Keratinocyte (primary cell): Measurements from ENCODE around the gene NKX2-2. TPM values are rescaled to one million over a fixed set of nuclear protein-coding genes. Genes with fewer than 3 reads are reported as not detected.

Source experiments
- DNase-seq: peaks from one replicate; pipeline ENCODE4 v3.0.0-alpha.2; 2011; ENCODE audit warnings: low read depth, missing footprints, low spot score
- FAIRE-seq: peaks from 2 replicates; lab custom pipeline; 2011; peaks lifted over from hg19 to GRCh38; lab: Jason Lieb, UNC
- H2AFZ ChIP-seq: 2 replicates; pipeline ENCODE4 v1.6.0; 2012; ENCODE audit warnings: low read length, control low read depth, inconsistent platforms; ENCODE audit not compliant: control insufficient read depth
- H3K27ac ChIP-seq: 2 replicates; pipeline ENCODE4 v1.5.1; 2011; ENCODE audit warnings: low read length; ENCODE audit not compliant: control insufficient read depth, insufficient read depth
- H3K27me3 ChIP-seq: 3 replicates; pipeline ENCODE4 v1.6.0; 2011; ENCODE audit warnings: low read length; ENCODE audit not compliant: control insufficient read depth, insufficient read depth; ENCODE audit errors: extremely low read depth
- H3K36me3 ChIP-seq, 2 experiments: 2 replicates in 1 of 2; 3 replicates in 1 of 2; pipeline ENCODE4 v1.5.1; 2011; ENCODE audit warnings: low read length in 2 of 2, mild to moderate bottlenecking in 1 of 2; ENCODE audit not compliant: control insufficient read depth in 2 of 2, insufficient read depth in 2 of 2; ENCODE audit errors: extremely low read depth in 1 of 2
- H3K4me1 ChIP-seq: 3 replicates; pipeline ENCODE4 v1.5.1; 2011; ENCODE audit warnings: low read length; ENCODE audit not compliant: control insufficient read depth, insufficient read depth; ENCODE audit errors: extremely low read depth
- H3K4me2 ChIP-seq: 3 replicates; pipeline ENCODE4 v1.6.0; 2011; ENCODE audit warnings: low read depth, low read length; ENCODE audit not compliant: control insufficient read depth, insufficient read depth; ENCODE audit errors: extremely low read depth
- H3K4me3 ChIP-seq, 3 experiments: fragments of 200-600 bp in 1 of 3; sonication (generic) in 1 of 3; 2 replicates in 2 of 3; 3 replicates in 1 of 3; pipeline ENCODE4 v1.5.1; 2011 to 2016; ENCODE audit warnings: low read length in 3 of 3, mild to moderate bottlenecking in 3 of 3, control low read depth in 2 of 3, inconsistent platforms in 1 of 3, low read depth in 1 of 3, mixed read lengths in 1 of 3, mixed run types in 1 of 3, moderate library complexity in 1 of 3; ENCODE audit not compliant: control insufficient read depth in 2 of 3, insufficient read depth in 2 of 3; ENCODE audit errors: extremely low read depth in 1 of 3
- H3K79me2 ChIP-seq: 2 replicates; pipeline ENCODE4 v1.6.0; 2012; ENCODE audit warnings: low read length; ENCODE audit not compliant: control insufficient read depth, insufficient read depth
- H3K9ac ChIP-seq: 3 replicates; pipeline ENCODE4 v1.6.0; 2011; ENCODE audit warnings: low read length; ENCODE audit not compliant: control insufficient read depth, insufficient read depth; ENCODE audit errors: extremely low read depth
- H3K9me1 ChIP-seq: 3 replicates; pipeline ENCODE4 v1.6.0; 2011; ENCODE audit warnings: low read length; ENCODE audit not compliant: control insufficient read depth, insufficient read depth; ENCODE audit errors: extremely low read depth
- H3K9me3 ChIP-seq: 2 replicates; pipeline ENCODE4 v1.5.1; 2012; ENCODE audit warnings: low read depth, low read length; ENCODE audit not compliant: control insufficient read depth
- H4K20me1 ChIP-seq: 3 replicates; pipeline ENCODE4 v1.6.0; 2011; ENCODE audit warnings: low read length; ENCODE audit not compliant: control insufficient read depth, insufficient read depth; ENCODE audit errors: extremely low read depth
- CTCF ChIP-seq, 3 experiments: IDR thresholded peaks in 1 of 3; conservative IDR thresholded peaks in 1 of 3; optimal IDR thresholded peaks in 1 of 3; 2 replicates in 2 of 3; 3 replicates in 1 of 3; pipeline versions ENCODE3 to v1.5.1; 2011; ENCODE audit warnings: low read length in 3 of 3, mild to moderate bottlenecking in 3 of 3, moderate library complexity in 2 of 3, control low read depth in 1 of 3, inconsistent platforms in 1 of 3; ENCODE audit not compliant: insufficient read depth in 2 of 3; ENCODE audit errors: extremely low read depth in 1 of 3
- EZH2 ChIP-seq: IDR thresholded peaks from one replicate; pipeline ENCODE4 v1.6.1; 2012; ENCODE audit warnings: inconsistent platforms, mild to moderate bottlenecking, low read length, moderate library complexity
- dilution Hi-C: fragments of 300-500 bp; cut with MboI; formaldehyde crosslinking; loops from one replicate; pipeline ENCODE4 v1.7.0; 2020; ENCODE audit warnings: low sequenced_read_pairs; ENCODE audit not compliant: extremely low pct_ligation_motif_present
- polyA plus RNA-seq, 5 experiments: library from polyadenylated mRNA; depleted of rRNA in 3 of 5; stranded (reverse) in 3 of 5; stranded (forward) in 1 of 5; unstranded in 1 of 5; fragments of >200 nt; gene quantifications; 1 replicate in 1 of 5; 2 replicates in 3 of 5; 3 replicates in 1 of 5; pipeline versions ENCODE4 v1.2.1 to v1.2.3, GENCODE V29; 2011 to 2012; ENCODE audit warnings: missing spikeins in 2 of 5, low read depth in 1 of 5, low replicate concordance in 1 of 5

Gene NKX2-2
- polyA plus RNA-seq, 1 donor (not counting 4 experiments of a cell fraction or from before 2014, with no cell fraction given) = not detected

- Histone ChIP-seq H3K27ac (no peak overlapping the region), H2AFZ (no peak overlapping the region), H3K9ac (no peak overlapping the region), H3K9me3 (no peaks in the 10 kb centered on the region), H3K79me2 (no peaks in the 10 kb centered on the region), H3K4me3 (no peak overlapping the region), H3K36me3 (no peaks in the 10 kb centered on the region), H3K4me2 (no peak overlapping the region), H3K9me1 (no peaks in the 10 kb centered on the region), H3K27me3 (peaks cover 35% of the 10 kb centered on the region), H4K20me1 (peaks cover 7% of the 10 kb centered on the region), H3K4me1 (peaks cover 5% of the 10 kb centered on the region)
- FAIRE-seq (no peak), DNase-seq (no peak)
- TF ChIP-seq EZH2 (no peak), CTCF (optimal IDR thresholded peaks at IDR 0.05 in 1 of 3, IDR thresholded peaks at IDR 0.05 in 1 of 3, conservative IDR thresholded peaks at IDR 0.05 in 1 of 3; ENCODE audit: extremely low read depth in 1 of 3, insufficient read depth in 2 of 3, low read length in 3 of 3) (no peak)
- dilution Hi-C loops = no loop called here
Measured at GRCh38 chr20:21503345-21503744, 10.5 kb downstream of the NKX2-2 start.

- no peaks in the 10 kb centered on the region for H3K9me1 ChIP-seq
- peaks cover 14% of the 10 kb centered on the region for H3K27me3 ChIP-seq
- FAIRE-seq (no peak), DNase-seq (no peak)
- no peaks in the 10 kb centered on the region for H3K36me3 ChIP-seq
- no peak overlapping the region for H3K4me3 ChIP-seq
- H3K4me2 ChIP-seq = no peak overlapping the region
- H3K79me2 ChIP-seq = no peaks in the 10 kb centered on the region
- H3K4me1 ChIP-seq = peaks cover 7% of the 10 kb centered on the region
- no peak overlapping the region for H2AFZ ChIP-seq
- TF ChIP-seq EZH2 (no peak), CTCF (optimal IDR thresholded peaks at IDR 0.05 in 1 of 3, IDR thresholded peaks at IDR 0.05 in 1 of 3, conservative IDR thresholded peaks at IDR 0.05 in 1 of 3; ENCODE audit: extremely low read depth in 1 of 3, insufficient read depth in 2 of 3, low read length in 3 of 3) (no peak)
- no peak overlapping the region for H3K9ac ChIP-seq
- H4K20me1 ChIP-seq = no peaks in the 10 kb centered on the region
- no peak overlapping the region for H3K27ac ChIP-seq
- dilution Hi-C loops = no loop called here
- H3K9me3 ChIP-seq = no peaks in the 10 kb centered on the region
Measured at GRCh38 chr20:21501184-21501583, 12.7 kb downstream of the NKX2-2 start.
